ENCODE measurements around the gene SLC22A23. TPM values are rescaled to one million over a fixed set of nuclear protein-coding genes. Genes with fewer than 3 reads are reported as not detected.

Gene SLC22A23
- total RNA-seq, 1 donor from 2014 or later: 19.2 TPM

DNA sequence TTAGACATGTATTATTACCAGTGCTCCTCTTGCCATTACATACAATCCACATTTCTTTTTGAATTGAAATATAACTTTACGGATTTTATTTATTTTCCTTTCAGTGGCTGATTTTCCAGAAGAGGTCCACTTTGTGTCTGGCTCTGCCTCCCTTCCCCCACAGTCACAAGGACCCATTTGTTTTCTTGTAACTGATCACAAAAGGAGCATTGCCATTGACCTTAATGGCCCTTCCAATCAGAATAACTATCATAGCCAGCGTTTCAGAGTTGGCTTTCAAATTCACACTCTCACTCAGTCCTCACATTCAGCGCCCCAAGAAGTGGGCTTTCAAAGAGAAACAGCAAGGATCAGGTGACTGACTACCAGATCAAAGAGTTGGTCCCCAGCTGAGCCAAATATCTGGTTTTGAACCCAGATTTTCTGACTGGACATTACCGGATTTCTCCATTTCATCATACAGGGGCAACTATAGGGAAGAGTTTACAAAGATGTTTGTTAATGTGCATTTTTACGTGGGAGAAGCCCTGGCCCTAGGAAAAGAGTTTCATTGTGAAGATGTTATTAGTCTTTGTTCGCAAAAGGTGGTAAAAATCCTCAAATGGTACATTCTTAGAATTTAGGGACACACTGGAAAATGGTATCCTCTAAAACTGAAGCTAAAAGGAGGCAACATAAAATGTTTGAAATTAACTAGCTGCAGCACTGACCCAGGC, 2.0 kb upstream of the SLC22A23 start:
- intact Hi-C loops (cut with DNase I): no loop called here
- TF ChIP-seq, protein P1, sequence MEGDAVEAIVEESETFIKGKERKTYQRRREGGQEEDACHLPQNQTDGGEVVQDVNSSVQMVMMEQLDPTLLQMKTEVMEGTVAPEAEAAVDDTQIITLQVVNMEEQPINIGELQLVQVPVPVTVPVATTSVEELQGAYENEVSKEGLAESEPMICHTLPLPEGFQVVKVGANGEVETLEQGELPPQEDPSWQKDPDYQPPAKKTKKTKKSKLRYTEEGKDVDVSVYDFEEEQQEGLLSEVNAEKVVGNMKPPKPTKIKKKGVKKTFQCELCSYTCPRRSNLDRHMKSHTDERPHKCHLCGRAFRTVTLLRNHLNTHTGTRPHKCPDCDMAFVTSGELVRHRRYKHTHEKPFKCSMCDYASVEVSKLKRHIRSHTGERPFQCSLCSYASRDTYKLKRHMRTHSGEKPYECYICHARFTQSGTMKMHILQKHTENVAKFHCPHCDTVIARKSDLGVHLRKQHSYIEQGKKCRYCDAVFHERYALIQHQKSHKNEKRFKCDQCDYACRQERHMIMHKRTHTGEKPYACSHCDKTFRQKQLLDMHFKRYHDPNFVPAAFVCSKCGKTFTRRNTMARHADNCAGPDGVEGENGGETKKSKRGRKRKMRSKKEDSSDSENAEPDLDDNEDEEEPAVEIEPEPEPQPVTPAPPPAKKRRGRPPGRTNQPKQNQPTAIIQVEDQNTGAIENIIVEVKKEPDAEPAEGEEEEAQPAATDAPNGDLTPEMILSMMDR (IDR thresholded peaks at IDR 0.05): no peak
- Histone ChIP-seq H3K4me3 (no peak overlapping the region), H3K4me1 (peaks cover 6% of the 10 kb centered on the region), H3K27me3 (peaks cover 6% of the 10 kb centered on the region), H3K27ac (no peak overlapping the region), H3K36me3 (no peaks in the 10 kb centered on the region), H3K9me3 (no peaks in the 10 kb centered on the region)
- ATAC-seq (no peak), DNase-seq (no peak)

DNA sequence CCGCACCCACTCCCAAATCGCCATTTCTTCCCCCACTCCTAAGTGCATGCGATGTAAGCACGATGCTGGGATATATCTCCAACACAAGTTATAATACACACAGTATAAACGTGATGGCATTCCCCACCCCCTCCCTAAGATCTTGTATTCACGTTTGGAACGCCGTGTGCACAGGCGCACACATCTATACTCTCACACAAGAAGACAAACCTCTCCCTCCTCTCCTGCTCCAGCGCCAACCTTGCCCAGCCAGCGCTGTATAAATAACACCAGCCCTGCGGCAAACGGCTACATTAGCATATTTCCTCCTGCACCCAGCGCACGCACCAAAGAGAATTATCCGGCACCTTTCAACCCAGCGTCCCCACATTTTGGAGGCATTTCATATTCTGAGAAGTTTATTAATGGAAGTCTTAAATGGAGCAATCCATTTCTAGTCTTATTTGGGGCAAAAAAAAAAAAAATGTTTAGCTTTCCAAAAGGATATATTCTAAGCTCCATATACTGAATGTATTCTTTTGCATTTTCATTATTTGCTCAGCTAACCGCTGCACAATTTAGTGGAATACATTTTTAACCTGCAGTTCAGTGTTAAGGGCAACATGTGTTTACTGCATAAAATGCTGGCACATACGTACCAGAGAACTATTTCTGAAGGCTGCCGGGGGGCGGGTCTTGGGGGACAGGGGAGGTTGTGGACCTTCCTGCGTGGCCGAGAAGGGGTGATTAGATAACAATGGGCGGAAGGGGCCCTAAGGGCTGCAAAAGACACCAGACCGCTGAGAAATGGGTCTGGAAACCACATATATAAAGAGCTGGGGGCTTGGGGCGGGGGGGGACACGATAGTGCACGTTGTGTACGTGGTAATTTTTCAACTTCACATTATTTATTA, 1.1 kb upstream of the SLC22A23 start:
- intact Hi-C loops (cut with DNase I): no loop called here
- Histone ChIP-seq H3K36me3 (no peaks in the 10 kb centered on the region), H3K9me3 (no peaks in the 10 kb centered on the region), H3K27me3 (peaks cover 6% of the 10 kb centered on the region), H3K4me1 (peaks cover 6% of the 10 kb centered on the region), H3K27ac (no peak overlapping the region), H3K4me3 (peak overlapping the region; percentile 54)
- TF ChIP-seq, protein P1 (IDR thresholded peaks at IDR 0.05): no peak
- DNase-seq: peak; percentile 73
- ATAC-seq: peak; percentile 58

DNA sequence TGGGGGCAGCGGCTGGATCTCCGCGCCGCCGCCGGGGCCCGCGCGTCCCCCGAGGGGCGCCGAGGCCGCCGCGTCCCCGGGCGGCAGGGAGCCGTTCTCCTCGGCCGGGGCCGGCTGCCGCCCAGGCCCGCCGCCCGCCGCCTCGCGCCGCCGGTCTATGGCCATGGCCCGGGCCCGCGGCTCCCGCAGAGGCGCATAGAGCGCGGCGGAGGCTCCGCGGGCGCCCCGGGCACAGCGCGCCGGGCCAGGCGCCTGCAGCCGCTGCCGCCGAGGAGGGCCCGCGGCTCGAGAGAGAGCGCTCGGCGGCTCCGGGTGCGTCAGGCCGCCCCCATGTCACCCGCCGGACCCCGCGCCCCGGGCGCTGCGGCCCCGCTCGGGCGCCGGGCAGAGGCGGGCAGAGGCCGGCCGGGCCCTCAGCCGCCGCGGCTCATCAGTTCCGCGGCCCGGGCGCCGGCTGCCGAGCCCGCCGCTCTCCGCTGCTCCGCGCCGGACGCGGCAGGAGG, 404 bp downstream of the SLC22A23 start:
- peaks cover 6% of the 10 kb centered on the region for H3K27me3 ChIP-seq
- peaks cover 6% of the 10 kb centered on the region for H3K4me1 ChIP-seq
- H3K27ac ChIP-seq: no peak overlapping the region
- peak overlapping the region; percentile 59 for H3K4me3 ChIP-seq
- DNase-seq (no peak), ATAC-seq (no peak)
- no peaks in the 10 kb centered on the region for H3K36me3 ChIP-seq
- intact Hi-C loops (cut with DNase I): no loop called here
- no peaks in the 10 kb centered on the region for H3K9me3 ChIP-seq
- TF ChIP-seq, protein P1 (IDR thresholded peaks at IDR 0.05): no peak

DNA sequence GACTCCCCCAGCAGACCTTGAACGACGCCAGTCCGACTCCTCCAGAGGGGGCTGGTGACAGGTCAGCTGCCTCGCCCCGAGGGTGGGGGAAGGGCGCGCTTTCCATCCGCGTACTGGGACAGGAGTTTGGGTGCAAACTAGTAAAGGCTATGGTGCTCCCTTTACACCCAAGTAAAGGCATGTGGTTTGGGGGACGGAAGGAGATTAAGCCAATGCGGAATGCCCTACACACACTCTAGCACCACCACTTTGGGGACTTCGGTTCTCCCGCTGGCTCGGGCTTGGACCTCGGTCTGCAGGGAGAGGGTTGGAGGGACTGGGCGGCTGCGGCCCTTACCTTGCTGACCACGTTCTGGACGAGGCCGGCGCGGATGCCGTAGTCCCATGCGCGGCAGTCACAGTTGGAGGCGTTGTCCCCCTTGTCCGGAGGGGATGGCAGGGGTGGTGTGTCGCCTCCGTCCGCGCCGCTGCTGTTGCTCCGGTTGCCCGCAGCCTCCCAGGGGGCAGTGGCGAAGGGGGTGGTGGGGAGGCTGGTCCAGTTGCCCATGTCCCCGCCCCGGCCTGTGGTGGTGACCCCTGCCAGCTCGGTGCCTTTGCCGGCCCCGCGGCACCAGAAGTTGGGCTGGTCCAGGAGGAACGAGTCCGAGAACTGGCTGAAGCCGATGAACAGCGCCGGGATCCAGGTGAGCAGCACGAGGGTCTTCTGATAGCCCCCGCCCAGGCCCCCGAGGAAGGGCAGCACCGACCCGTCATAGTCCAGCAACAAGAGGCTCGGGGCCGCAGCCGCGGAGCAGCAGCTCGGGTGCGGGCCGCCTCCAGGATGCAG, 1.1 kb downstream of the SLC22A23 start:
- Histone ChIP-seq H3K27me3 (peaks cover 6% of the 10 kb centered on the region), H3K36me3 (no peaks in the 10 kb centered on the region), H3K27ac (no peak overlapping the region), H3K9me3 (no peaks in the 10 kb centered on the region), H3K4me1 (peaks cover 6% of the 10 kb centered on the region), H3K4me3 (peak overlapping the region; percentile 59)
- TF ChIP-seq, protein P1 (IDR thresholded peaks at IDR 0.05): peak; percentile 4
- DNase-seq (peak; percentile 73), ATAC-seq (peak; percentile 2)
- intact Hi-C loops (cut with DNase I): no loop called here

DNA sequence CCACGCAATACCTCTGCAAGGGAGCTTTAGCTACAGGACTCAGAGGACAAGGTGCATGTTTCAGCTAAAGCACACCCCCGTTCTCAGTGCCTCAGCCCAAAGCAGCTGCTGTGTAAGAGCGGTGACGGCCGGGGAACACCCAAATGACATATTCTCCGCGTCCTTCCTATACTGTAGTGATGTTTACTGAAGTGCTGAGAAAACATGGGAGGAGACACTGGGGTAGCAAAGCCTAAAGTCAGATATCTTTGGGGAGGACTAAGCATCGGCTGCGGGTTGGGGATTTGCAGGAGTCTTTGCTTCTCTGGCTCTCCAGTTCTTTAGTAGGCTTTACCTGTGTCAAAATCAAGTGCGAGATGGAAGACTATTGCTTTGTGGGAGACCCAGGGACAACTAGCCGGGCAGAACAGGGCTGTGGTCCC, 1.7 kb downstream of the SLC22A23 start:
- ATAC-seq: no peak

More for the DNA sequence above, 1.7 kb downstream of the SLC22A23 start:
- H3K4me1 ChIP-seq: peaks cover 6% of the 10 kb centered on the region
- no peak overlapping the region for H3K27ac ChIP-seq
- peaks cover 6% of the 10 kb centered on the region for H3K27me3 ChIP-seq
- H3K9me3 ChIP-seq: no peaks in the 10 kb centered on the region
- intact Hi-C loops (cut with DNase I): no loop called here
- TF ChIP-seq, protein P1 (IDR thresholded peaks at IDR 0.05): no peak
- no peaks in the 10 kb centered on the region for H3K36me3 ChIP-seq
- no peak for DNase-seq
- peak overlapping the region; percentile 59 for H3K4me3 ChIP-seq
